DMS153 (cell line): ENCODE measurements around the gene DOCK6.
A peak's percentile ranks its signal among the peaks of the same experiment; 100 is the strongest.
"Not testable (repeated sequence)": the region's sequence is repeated elsewhere in the genome, so short reads cannot be mapped to it uniquely, and the experiment has no call there.

Experiments used
- DNase-seq: peaks from one replicate; lab custom pipeline; 2025; lab: John Stamatoyannopoulos, UW

Gene DOCK6

GRCh38 chr19:11172576-11172975, 89.7 kb downstream of the DOCK6 start:
- DNase-seq = no peak

DNA sequence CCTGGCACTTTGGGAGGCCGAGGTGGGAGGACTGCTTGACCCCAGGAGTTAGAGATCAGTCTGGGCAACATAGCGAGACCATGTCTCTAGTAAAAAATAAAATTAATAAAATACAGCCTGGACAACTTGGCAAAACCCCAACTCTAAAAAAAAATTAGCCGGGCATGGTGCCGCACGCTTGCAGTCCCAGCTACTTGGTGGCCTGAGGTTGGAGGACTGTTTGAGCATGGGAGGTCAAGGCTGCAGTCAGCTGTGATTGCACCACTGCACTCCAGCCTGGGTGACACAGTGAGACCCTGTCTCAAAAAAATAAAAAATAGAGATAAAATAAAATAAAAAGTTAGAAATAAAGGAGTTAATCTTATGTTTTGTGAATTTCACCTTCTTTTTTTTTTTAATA, 91.2 kb downstream of the DOCK6 start:
- DNase-seq = no peak

GRCh38 chr19:11169896-11170678, 92.2 kb downstream of the DOCK6 start:
- no peak for DNase-seq

- DNase-seq = no peak
These were observed 93.8 kb downstream of the DOCK6 start for GRCh38 chr19:11168568-11168967.

DNA sequence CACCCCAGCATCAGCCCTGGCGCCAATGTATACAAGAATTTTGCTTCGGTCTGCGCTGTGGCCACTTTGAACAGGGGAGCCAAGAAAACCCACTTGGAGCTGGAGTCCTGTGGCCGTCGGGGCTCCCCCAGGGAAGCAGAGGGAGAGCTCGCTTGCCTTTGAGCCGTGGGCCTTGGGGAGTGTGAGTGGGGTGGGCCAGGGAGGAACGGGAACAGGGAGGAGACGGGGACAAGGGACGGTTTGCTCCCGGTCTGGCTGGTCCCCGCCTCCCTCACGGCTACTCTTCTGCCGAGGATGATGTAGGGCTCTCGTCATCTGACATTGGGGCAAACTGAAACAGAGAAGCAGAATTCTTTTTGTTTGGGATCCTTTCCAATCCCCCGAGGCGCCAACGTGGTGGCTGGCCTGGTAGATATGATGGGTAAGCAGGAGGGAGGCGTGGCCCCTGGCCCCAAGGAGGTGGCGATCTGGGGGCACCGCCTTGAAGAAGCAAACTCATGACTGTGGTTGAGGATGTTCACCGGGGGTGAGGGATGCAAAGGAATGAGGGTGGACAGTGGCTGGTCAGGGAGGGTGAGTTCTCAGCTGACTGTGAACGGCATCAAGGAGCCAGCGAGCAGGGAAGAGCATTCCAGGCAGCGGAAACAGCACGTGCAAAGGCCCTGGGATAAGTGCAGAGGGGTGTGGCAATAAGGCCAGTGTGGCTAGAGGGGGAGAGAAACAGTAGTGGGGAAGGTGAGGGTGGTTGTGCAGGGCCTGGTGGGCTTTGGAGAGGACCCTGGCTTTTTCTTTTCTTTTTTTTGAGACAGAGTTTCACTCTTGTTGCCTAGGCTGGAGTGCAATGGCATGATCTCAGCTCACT, 95.8 kb downstream of the DOCK6 start:
- no peak for DNase-seq

GRCh38 chr19:11165486-11166030, 96.8 kb downstream of the DOCK6 start:
- DNase-seq = no peak

DNA sequence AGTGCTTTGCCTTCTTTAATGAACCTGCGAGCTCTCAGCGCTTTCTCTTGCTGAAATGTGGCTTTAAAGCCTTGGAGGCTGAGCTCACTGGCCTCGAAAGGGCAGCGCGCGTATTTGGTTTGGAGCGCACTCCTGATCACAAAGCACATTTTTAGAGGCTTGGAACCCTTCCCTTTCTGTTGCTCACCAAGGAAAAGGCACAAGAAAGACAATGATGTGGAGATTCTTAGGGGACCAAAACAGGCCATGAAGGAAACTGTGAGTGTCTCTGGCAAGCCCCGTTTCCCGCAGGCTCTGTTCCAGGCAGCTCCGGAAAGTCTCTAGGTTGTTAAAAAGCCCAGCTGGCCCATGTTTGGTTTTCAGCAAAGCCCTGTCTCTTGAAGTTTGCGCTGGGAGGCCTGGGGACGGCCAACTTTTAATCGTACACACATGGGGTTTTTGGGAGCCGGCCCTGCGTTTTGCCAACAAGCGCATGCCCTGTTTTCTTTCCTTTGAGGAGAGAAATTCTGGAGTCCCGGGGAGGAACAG, 97.4 kb downstream of the DOCK6 start:
- DNase-seq = no peak

DNA sequence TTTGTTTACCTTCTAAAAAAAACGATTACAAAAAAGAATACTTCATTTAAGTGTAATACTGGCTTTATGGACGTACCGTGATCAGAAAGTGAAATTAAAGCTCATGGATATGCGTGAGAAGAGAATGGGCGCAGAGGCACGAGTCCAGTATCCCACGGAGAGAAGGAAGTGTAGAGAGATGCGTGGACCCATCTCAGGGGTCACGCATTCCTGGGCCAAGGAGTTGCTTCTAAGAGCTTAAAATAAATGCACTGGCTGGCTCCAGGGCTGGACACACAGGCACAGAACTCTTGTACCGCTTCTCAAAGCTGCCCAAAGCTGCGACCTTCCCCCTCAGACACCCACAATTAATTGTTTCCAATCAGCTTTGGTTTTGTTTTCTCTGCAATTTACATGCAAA, 98.0 kb downstream of the DOCK6 start:
- DNase-seq = no peak

GRCh38 chr19:11160440-11160768, 101.9 kb downstream of the DOCK6 start:
- DNase-seq = not testable (repeated sequence)

GRCh38 chr19:11159598-11160439, 102.5 kb downstream of the DOCK6 start:
- no peak for DNase-seq

DNA sequence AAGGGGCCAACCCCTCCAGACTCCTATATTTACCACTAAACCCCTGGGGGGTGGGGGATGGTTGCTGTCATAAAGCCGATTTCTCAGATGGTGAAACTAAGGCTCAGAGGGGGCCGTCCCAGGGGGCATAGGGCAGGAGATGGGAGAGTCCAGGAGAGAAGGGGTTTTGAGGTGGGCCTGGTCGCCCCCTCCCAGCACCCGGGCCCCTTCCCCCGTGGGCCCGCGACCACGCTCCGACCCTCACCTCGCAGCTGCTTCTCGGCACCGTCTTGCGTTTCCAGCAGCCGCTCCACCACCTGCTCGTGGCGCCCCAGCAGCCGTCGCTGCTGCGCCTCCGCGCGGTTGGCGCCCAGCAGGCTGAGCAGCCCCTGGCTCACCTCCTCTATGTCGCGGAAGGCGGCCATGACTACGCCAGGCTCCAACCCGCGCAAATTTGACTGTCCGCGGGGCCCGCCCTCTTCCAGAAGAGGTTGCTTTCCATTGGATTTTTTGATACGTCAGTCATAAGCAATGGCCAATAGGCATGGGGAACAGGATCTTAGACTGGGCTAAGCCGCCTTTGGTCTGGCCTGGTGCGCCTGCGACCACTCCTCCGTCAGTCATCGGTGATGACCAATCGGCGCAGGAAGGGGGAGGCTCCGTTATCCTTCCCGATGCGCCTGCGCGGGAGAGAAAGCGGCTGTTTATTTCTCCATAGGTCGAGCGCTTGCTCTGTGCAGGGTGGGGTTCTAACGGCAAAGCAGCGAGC, 106.8 kb downstream of the DOCK6 start, which contains the start of gene SPC24:
SPC24 (minus strand) TSS at position 410 of the 748 bp plus-strand sequence; CDS start at position 404, 6 bp downstream.
- DNase-seq = peak; percentile 98

- no peak for DNase-seq
These were observed 107.7 kb downstream of the DOCK6 start for GRCh38 chr19:11154683-11155047.

DNA sequence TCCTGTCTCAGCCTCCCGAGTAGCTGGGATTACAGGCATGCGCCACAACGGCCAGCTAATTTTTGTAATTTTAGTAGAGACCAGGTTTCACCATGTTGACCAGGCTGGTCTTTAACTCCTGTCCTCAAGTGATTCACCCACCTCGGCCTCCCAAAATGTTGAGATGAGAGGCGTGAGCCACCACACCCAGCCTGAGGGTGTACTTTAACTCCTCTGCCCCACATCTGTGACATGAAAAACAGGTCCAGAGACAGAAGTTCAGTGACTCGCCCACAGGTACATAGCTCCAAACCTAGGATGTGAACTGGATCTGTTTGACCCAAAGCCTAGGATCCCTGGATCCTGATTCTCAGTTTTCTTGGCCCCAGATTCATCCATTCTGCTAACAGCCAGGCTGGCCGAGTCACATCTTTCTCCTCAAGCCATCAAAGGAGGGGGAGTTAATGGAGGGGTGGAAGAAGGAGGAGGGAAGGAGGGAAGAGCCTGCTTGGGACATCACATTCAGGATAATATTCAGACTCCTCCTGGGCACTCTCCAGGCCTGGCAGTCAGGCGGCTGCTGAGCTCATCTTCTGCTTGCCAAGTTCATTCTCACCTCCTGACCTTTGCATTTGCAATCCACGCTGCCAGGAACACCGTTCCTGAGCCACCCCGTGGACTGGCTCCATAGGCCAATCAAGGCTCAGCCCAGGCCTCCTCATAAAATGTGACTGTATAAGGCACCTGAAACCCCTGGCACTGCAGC, 109.8 kb downstream of the DOCK6 start:
- no peak for DNase-seq

- DNase-seq = no peak
These were observed 111.1 kb downstream of the DOCK6 start for GRCh38 chr19:11151181-11151580.
